HEK293T (cell line): ENCODE results near the gene CCDC33.

ENCODE experiments used
- ARNT ChIP-seq: fragments of 450-650 bp; IDR thresholded peaks from 2 replicates; pipeline ENCODE4 v1.6.1; 2017; ENCODE audit warnings: mild to moderate bottlenecking
- BHLHE40 ChIP-seq: fragments of 450-650 bp; IDR thresholded peaks from 2 replicates; pipeline ENCODE4 v1.6.1; 2016; ENCODE audit warnings: mild to moderate bottlenecking, moderate library complexity, borderline replicate concordance
- CTBP1 ChIP-seq: fragments of 450-650 bp; IDR thresholded peaks from 2 replicates; pipeline ENCODE4 v1.6.1; 2016; ENCODE audit warnings: borderline replicate concordance
- FOXA1 ChIP-seq: fragments of 450-650 bp; IDR thresholded peaks from 2 replicates; pipeline ENCODE4 v1.6.1; 2016; ENCODE audit warnings: mild to moderate bottlenecking
- FOXK2 ChIP-seq: fragments of 450-650 bp; IDR thresholded peaks from 2 replicates; pipeline ENCODE4 v1.6.1; 2016; ENCODE audit warnings: mild to moderate bottlenecking
- FOXM1 ChIP-seq: fragments of 450-650 bp; IDR thresholded peaks from 2 replicates; pipeline ENCODE4 v1.6.1; 2017; ENCODE audit warnings: mild to moderate bottlenecking, borderline replicate concordance
- HDGF ChIP-seq: fragments of 450-650 bp; IDR thresholded peaks from 2 replicates; pipeline ENCODE4 v1.6.1; 2017; ENCODE audit warnings: antibody characterized with exemption, borderline replicate concordance
- L3MBTL2 ChIP-seq: fragments of 450-650 bp; conservative IDR thresholded peaks from 2 replicates; pipeline ENCODE4 v1.6.1; 2016; ENCODE audit warnings: mild to moderate bottlenecking
- NFRKB ChIP-seq: fragments of 450-650 bp; IDR thresholded peaks from 2 replicates; pipeline ENCODE4 v1.6.1; 2016; ENCODE audit warnings: mild to moderate bottlenecking, moderate library complexity
- SP1 ChIP-seq: fragments of 450-650 bp; IDR thresholded peaks from 2 replicates; pipeline ENCODE4 v1.6.1; 2017
- SUZ12 ChIP-seq: fragments of 450-650 bp; IDR thresholded peaks from 2 replicates; pipeline ENCODE4 v1.6.1; 2016; ENCODE audit warnings: mild to moderate bottlenecking
- TARDBP ChIP-seq: fragments of 450-650 bp; IDR thresholded peaks from 2 replicates; pipeline ENCODE4 v1.6.1; 2016
- ZNF384 ChIP-seq: fragments of 450-650 bp; IDR thresholded peaks from 2 replicates; pipeline ENCODE4 v1.6.1; 2016

DNA sequence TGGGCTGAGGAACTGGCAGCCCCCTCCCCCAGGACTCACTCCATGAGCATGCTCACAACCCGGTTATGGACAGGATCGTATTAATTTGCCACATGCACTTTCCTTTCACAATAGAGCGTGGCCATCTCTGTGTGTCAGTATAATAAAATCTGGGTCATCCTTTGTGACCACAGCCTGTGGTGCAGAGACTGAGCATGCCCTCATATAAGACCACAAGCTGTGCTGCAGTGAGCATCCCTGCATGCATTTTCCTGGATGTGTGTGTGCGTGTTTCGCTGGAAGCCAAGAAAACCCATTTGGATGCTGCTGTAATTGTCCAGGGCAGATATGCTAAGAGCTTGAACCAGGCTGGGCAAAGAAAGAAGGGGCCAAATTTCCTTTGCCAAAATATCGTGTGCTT lies 91.6 kb downstream of the CCDC33 start:
- TF ChIP-seq HDGF (no peak), BHLHE40 (no peak), FOXK2 (no peak), FOXA1 (no peak), NFRKB (no peak), CTBP1 (no peak), SP1 (no peak), FOXM1 (no peak), ZNF384 (no peak), SUZ12 (no peak), TARDBP (no peak), ARNT (no peak), L3MBTL2 (no peak)
